GM12878 (cell line): ENCODE results near the gene OR56B1. TPM values are rescaled to one million over a fixed set of nuclear protein-coding genes. Genes with fewer than 3 reads are reported as not detected.
"Not testable (repeated sequence)": the region's sequence is repeated elsewhere in the genome, so short reads cannot be mapped to it uniquely, and the experiment has no call there.

ENCODE experiments used
- ATAC-seq: fragments of 200-7000 bp; cut with Tn5 transposase; 3 replicates; pipeline ENCODE4 v1.9.1; 2020; ENCODE audit warnings: mild to moderate bottlenecking, moderate library complexity
- BruUV-seq: library from RNA; stranded (reverse); fragments of 400-500 nt; replicated peaks from 2 replicates; lab custom pipeline; 2021; lab: Mats Ljungman, UMichigan
- CTCF ChIA-PET: fragments of 300-600 bp; sonication (Branson Sonifier 250); formaldehyde crosslinking; extraction: SDS; loops from one replicate; lab custom pipeline; 2021; ENCODE audit warnings: inconsistent platforms; lab: Yijun Ruan, JAX
- POLR2A ChIA-PET: fragments of 350-600 bp; formaldehyde crosslinking; extraction: SDS; loops from one replicate; lab custom pipeline; 2021; ENCODE audit warnings: inconsistent platforms; lab: Charles Lee
- RAD21 ChIA-PET: fragments of 300-600 bp; sonication (Branson Sonifier 250); formaldehyde crosslinking; loops from one replicate; lab custom pipeline; 2023; ENCODE audit warnings: antibody characterized with exemption; ENCODE audit not compliant: unreplicated experiment; lab: Charles Lee
- SMC1A ChIA-PET: fragments of 300-600 bp; sonication (Branson Sonifier 250); formaldehyde crosslinking; loops from one replicate; lab custom pipeline; 2023; ENCODE audit not compliant: unreplicated experiment, uncharacterized antibody; lab: Charles Lee
- DNase-seq: peaks from one replicate; pipeline ENCODE4 v3.0.0-alpha.2; 2011; ENCODE audit warnings: low read depth, low spot score
- FAIRE-seq: peaks from 3 replicates; lab custom pipeline; 2011; peaks lifted over from hg19 to GRCh38; lab: Jason Lieb, UNC
- H2AFZ ChIP-seq: 2 replicates; pipeline ENCODE4 v1.6.0; 2011; ENCODE audit warnings: low read depth, low read length, control low read depth; ENCODE audit not compliant: control insufficient read depth
- H3K27ac ChIP-seq: 2 replicates; pipeline ENCODE4 v1.5.1; 2011; ENCODE audit warnings: control low read depth; ENCODE audit not compliant: control insufficient read depth, insufficient read depth
- H3K27me3 ChIP-seq, 2 experiments: replicated peaks in 1 of 2; 2 replicates each; pipeline versions ENCODE4 v1.6.0 to v1.6.1; 2011; ENCODE audit warnings: low read length in 1 of 2; ENCODE audit not compliant: control insufficient read depth in 2 of 2, insufficient read depth in 2 of 2
- H3K36me3 ChIP-seq, 2 experiments: 2 replicates each; pipeline ENCODE4 v1.5.1; 2011; ENCODE audit warnings: low read length in 1 of 2; ENCODE audit not compliant: control insufficient read depth in 2 of 2, insufficient read depth in 2 of 2
- H3K4me1 ChIP-seq: 2 replicates; pipeline ENCODE4 v1.6.1; 2011; ENCODE audit warnings: mild to moderate bottlenecking, low read length, moderate library complexity, mixed read lengths; ENCODE audit not compliant: control insufficient read depth, insufficient read depth
- H3K4me2 ChIP-seq: 2 replicates; pipeline ENCODE4 v1.6.0; 2011; ENCODE audit warnings: control low read depth; ENCODE audit not compliant: control insufficient read depth, insufficient read depth
- H3K4me3 ChIP-seq: fragments of 200-600 bp; sonication (generic); 2 replicates; pipeline ENCODE4 v1.5.1; 2016
- H3K79me2 ChIP-seq: 2 replicates; pipeline ENCODE4 v1.6.0; 2011; ENCODE audit warnings: low read length; ENCODE audit not compliant: control insufficient read depth, insufficient read depth
- H3K9ac ChIP-seq: 2 replicates; pipeline ENCODE4 v1.8.0; 2011; ENCODE audit warnings: low read length, control low read depth, mixed read lengths; ENCODE audit not compliant: control insufficient read depth, insufficient read depth
- H3K9me3 ChIP-seq: replicated peaks from 3 replicates; pipeline ENCODE4 v1.5.1; 2011; ENCODE audit warnings: mild to moderate bottlenecking, low read length; ENCODE audit not compliant: control insufficient read depth, insufficient read depth
- H4K20me1 ChIP-seq: 2 replicates; pipeline ENCODE4 v1.6.0; 2011; ENCODE audit not compliant: control insufficient read depth, insufficient read depth
- HDGF ChIP-seq: fragments of 450-650 bp; IDR thresholded peaks from 2 replicates; pipeline ENCODE4 v1.6.1; 2016; ENCODE audit warnings: antibody characterized with exemption
- KLF5 ChIP-seq: fragments of 450-650 bp; IDR thresholded peaks from 2 replicates; pipeline ENCODE4 v1.6.1; 2014; ENCODE audit warnings: mild to moderate bottlenecking; ENCODE audit not compliant: partially characterized antibody
- MXI1 ChIP-seq: fragments of 150-350 bp; IDR thresholded peaks from 2 replicates; pipeline ENCODE4 v1.6.1; 2011; ENCODE audit warnings: low read depth, mild to moderate bottlenecking, inconsistent platforms, low read length, improper control_type of control experiment
- YY1 ChIP-seq: IDR thresholded peaks from 2 replicates; pipeline ENCODE4 v1.6.1; 2011; ENCODE audit warnings: low read depth, mild to moderate bottlenecking, low read length
- WGBS: methylation state at CpG from one replicate; pipeline ENCODE4 v1.1.6; 2016; ENCODE audit warnings: low lambda C conversion rate; ENCODE audit not compliant: insufficient replicate concordance, insufficient coverage; ENCODE audit errors: missing lambda C conversion rate; 5-methylcytosine and 5-hydroxymethylcytosine counted together
- in situ Hi-C: fragments of 300-500 bp; cut with MboI; formaldehyde crosslinking; loops from 9 replicates; pipeline ENCODE4 v1.14.3; 2018; ENCODE audit warnings: mixed read lengths
- intact Hi-C: fragments of 100-400 bp; cut with micrococcal nuclease; formaldehyde crosslinking; loops from one replicate; pipeline ENCODE4 v1.14.2; 2022; ENCODE audit not compliant: unreplicated experiment
- polyA plus RNA-seq, 11 experiments: library from polyadenylated mRNA; depleted of rRNA in 4 of 11; unstranded in 6 of 11; stranded (reverse) in 5 of 11; fragments of >200 nt; fragmentation: Nextera tagmentation in 4 of 11; fragmentation: Illumina TruSeq in 1 of 11; extraction: Ambion mirVana in 4 of 11; extraction: Trizol in 1 of 11; gene quantifications; 1 replicate in 1 of 11; 2 replicates in 10 of 11; pipeline versions ENCODE4 v1.2.1 to v1.2.3, GENCODE V29; 2011 to 2016; ENCODE audit warnings: inconsistent platforms in 2 of 11, missing spikeins in 2 of 11, low read depth in 1 of 11
- total RNA-seq, 4 experiments: library from RNA; depleted of rRNA in 3 of 4; stranded (reverse); fragments of >200 nt in 3 of 4; fragmentation: Illumina TruSeq in 1 of 4; extraction: Trizol in 1 of 4; gene quantifications; 2 replicates each; pipeline versions ENCODE4 v1.2.1 to v1.2.3, GENCODE V29; 2013 to 2021
- TF ChIP-seq, protein P1 (sequence below): fragments of 450-650 bp; IDR thresholded peaks from 2 replicates; pipeline ENCODE4 v1.6.1; 2016; ENCODE audit warnings: mild to moderate bottlenecking
- TF ChIP-seq, protein P2 (sequence below): fragments of 450-650 bp; conservative IDR thresholded peaks from 2 replicates; pipeline ENCODE4 v1.6.1; 2017; ENCODE audit warnings: mild to moderate bottlenecking, moderate library complexity

Gene OR56B1
- total and polyA plus RNA-seq, 10 of the 15 experiments (the other 5 are each of a cell fraction or from before 2014, with no cell fraction given) = 0.04 to 0.71 (median 0.36) TPM; not detected in 3

DNA sequence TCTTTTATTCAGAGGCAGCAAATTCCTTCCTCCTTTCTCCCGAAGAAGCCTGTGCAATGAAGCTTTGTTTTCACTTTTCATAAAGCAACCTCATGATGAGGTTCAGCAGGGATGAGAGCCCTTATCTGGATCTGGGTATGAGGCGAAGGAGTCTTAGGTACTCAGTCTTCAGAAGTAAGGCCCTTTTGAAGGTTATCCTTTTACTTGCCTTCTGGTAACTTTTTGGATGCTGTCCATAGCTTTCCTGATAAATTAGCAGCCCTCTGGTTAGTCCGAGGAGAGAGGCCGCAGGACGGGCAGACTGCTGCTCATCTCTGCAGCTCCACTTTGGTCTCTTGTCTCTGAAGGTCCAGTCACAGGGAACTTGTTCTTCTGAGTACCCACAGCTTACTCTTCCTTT lies 45.5 kb upstream of the OR56B1 start:
- H3K4me1 ChIP-seq = peaks cover 8% of the 10 kb centered on the region
- no peaks in the 10 kb centered on the region for H4K20me1 ChIP-seq
- no peak for FAIRE-seq
- peak overlapping the region; percentile 80 for H3K4me2 ChIP-seq
- H3K36me3 ChIP-seq = peaks cover 0 to 7% of the 10 kb centered on the region in 2 experiments; a peak in 1 of 4 replicates
- H3K27ac ChIP-seq = peak overlapping the region; percentile 100
- peak overlapping the region; percentile 100 for H3K9ac ChIP-seq
- ChIA-PET RAD21 (interaction anchor here (1.2 to 5.0 kb wide), 8 partner anchors 9 to 109 kb away, joined by 3 to 61 read pairs (median 6); partner anchors contain the start of gene TRIM34), SMC1A (interaction anchor here (1.0 to 6.6 kb wide), 8 partner anchors 8 to 95 kb away, joined by 3 to 96 read pairs (median 6); partner anchors contain the start of gene TRIM6), CTCF (interaction anchor here (1.1 to 3.3 kb wide), 6 partner anchors 10 to 119 kb away, joined by 4 to 25 read pairs (median 6); partner anchors contain the start of gene OR52N2), POLR2A (interaction anchor here (3.4 to 6.1 kb wide), 3 partner anchors 9 to 65 kb away, joined by 25 to 58 read pairs (median 38); partner anchors contain the start of gene TRIM34)
- WGBS = 2% methylated on average over 5 of the region's 5 CpGs
- H3K9me3 ChIP-seq = no peaks in the 10 kb centered on the region
- H3K4me3 ChIP-seq = peak overlapping the region; percentile 78
- no TSS peak for BruUV-seq
- in situ Hi-C loops (loop anchor here (25.0 kb wide), 2 partner anchors 1822 to 1828 kb away; partner anchors contain the start of genes PPFIBP2 and STIM1), intact Hi-C loops (loop anchor here (10.0 kb wide), 1 partner anchor 1054 kb away; no protein-coding TSS in a partner anchor)
- peaks cover 70% of the 10 kb centered on the region for H3K79me2 ChIP-seq
- no peaks in the 10 kb centered on the region for H3K27me3 ChIP-seq
- TF ChIP-seq, protein P1, sequence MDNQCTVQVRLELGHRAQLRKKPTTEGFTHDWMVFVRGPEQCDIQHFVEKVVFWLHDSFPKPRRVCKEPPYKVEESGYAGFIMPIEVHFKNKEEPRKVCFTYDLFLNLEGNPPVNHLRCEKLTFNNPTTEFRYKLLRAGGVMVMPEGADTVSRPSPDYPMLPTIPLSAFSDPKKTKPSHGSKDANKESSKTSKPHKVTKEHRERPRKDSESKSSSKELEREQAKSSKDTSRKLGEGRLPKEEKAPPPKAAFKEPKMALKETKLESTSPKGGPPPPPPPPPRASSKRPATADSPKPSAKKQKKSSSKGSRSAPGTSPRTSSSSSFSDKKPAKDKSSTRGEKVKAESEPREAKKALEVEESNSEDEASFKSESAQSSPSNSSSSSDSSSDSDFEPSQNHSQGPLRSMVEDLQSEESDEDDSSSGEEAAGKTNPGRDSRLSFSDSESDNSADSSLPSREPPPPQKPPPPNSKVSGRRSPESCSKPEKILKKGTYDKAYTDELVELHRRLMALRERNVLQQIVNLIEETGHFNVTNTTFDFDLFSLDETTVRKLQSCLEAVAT = 0 out of 2 replicates have a peak, but pooled peaks have one; percentile 1
- no peak for TF ChIP-seq KLF5
- 0 out of 2 replicates have a peak, but pooled peaks have one; percentile 59 for TF ChIP-seq MXI1
- TF ChIP-seq, protein P2, sequence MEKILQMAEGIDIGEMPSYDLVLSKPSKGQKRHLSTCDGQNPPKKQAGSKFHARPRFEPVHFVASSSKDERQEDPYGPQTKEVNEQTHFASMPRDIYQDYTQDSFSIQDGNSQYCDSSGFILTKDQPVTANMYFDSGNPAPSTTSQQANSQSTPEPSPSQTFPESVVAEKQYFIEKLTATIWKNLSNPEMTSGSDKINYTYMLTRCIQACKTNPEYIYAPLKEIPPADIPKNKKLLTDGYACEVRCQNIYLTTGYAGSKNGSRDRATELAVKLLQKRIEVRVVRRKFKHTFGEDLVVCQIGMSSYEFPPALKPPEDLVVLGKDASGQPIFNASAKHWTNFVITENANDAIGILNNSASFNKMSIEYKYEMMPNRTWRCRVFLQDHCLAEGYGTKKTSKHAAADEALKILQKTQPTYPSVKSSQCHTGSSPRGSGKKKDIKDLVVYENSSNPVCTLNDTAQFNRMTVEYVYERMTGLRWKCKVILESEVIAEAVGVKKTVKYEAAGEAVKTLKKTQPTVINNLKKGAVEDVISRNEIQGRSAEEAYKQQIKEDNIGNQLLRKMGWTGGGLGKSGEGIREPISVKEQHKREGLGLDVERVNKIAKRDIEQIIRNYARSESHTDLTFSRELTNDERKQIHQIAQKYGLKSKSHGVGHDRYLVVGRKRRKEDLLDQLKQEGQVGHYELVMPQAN = 0 out of 2 replicates have a peak, but pooled peaks have one; percentile 11
- TF ChIP-seq HDGF = no peak
- no peak for TF ChIP-seq YY1
- DNase-seq = no peak
- H2AFZ ChIP-seq = no peak overlapping the region
- peak; percentile 28 for ATAC-seq

DNA sequence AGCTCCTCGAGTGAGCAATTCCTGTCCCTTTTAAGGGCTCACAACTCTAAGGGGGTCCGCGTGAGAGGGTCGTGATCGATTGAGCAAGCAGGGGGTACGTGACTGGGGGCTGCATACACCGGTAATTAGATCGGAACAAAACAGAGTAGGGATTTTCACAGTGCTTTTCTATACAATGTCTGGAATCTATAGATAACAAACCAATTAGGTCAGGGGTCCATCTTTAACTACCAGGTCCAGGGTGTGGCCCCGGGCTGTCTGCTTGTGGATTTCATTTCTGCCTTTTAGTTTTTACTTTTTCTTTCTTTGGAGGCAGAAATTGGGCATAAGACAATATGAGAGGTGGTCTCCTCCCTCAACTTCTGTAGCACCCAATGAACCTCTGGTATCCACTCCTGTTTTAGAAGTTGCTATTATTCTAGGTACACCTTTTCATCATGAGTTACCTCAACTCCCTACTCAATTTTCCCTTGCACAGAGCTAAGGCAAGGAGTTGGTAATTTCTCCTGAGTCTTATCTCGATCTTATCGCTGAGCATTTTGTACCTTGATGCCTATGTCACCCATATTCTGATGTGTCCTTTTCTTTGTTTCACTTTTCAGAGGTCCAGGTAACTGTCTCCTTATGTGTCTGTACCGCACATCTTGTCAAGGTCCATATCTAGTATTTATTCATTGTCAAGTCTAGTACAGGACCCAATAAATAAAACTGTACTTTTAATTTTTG lies 44.8 kb upstream of the OR56B1 start:
- ChIA-PET SMC1A (interaction anchor here (1.0 to 6.6 kb wide), 7 partner anchors 11 to 95 kb away, joined by 4 to 96 read pairs (median 6); partner anchors contain the start of gene TRIM6), RAD21 (interaction anchor here (1.2 to 5.0 kb wide), 4 partner anchors 9 to 67 kb away, joined by 5 to 61 read pairs (median 18); partner anchors contain the start of gene TRIM34), POLR2A (interaction anchor here (3.4 to 6.1 kb wide), 3 partner anchors 9 to 66 kb away, joined by 25 to 58 read pairs (median 38); partner anchors contain the start of gene TRIM34), CTCF (interaction anchor here (1.1 to 3.3 kb wide), 4 partner anchors 10 to 119 kb away, joined by 4 to 25 read pairs (median 9); partner anchors contain the start of gene OR52N2)
- intact Hi-C loops = loop anchor here (10.0 kb wide), 1 partner anchor 1053 kb away; no protein-coding TSS in a partner anchor
- not testable (repeated sequence) for H3K27me3 ChIP-seq, H2AFZ ChIP-seq, DNase-seq, H3K4me1 ChIP-seq, H4K20me1 ChIP-seq, BruUV-seq, FAIRE-seq, H3K9me3 ChIP-seq
- ATAC-seq = peak; percentile 26
- peaks cover 2 to 12% of the 10 kb centered on the region in 2 experiments; a peak in 3 of 4 replicates for H3K36me3 ChIP-seq
- peaks cover 77% of the 10 kb centered on the region for H3K79me2 ChIP-seq
- H3K4me2 ChIP-seq = peak overlapping the region; percentile 80
- H3K27ac ChIP-seq = peak overlapping the region; percentile 100
- WGBS = 9% methylated on average over 12 of the region's 12 CpGs
- in situ Hi-C loops = loop anchor here (25.0 kb wide), 2 partner anchors 1821 to 1829 kb away; partner anchors contain the start of genes PPFIBP2 and STIM1
- peak overlapping the region; percentile 100 for H3K9ac ChIP-seq
- H3K4me3 ChIP-seq = peak overlapping the region; percentile 78
